BJ (cell line): ENCODE data around the gene MAML2. TPM values are rescaled to one million over a fixed set of nuclear protein-coding genes. Genes with fewer than 3 reads are reported as not detected.

Source experiments
- CTCF ChIA-PET: fragments of 350-600 bp; formaldehyde crosslinking; extraction: SDS; loops from one replicate; lab custom pipeline; 2021; ENCODE audit warnings: antibody characterized with exemption, inconsistent platforms; lab: Yijun Ruan, JAX
- POLR2A ChIA-PET: fragments of 300-600 bp; sonication (Branson Sonifier 250); formaldehyde crosslinking; extraction: SDS; loops from one replicate; lab custom pipeline; 2021; ENCODE audit warnings: antibody characterized with exemption; lab: Charles Lee
- DNase-seq: peaks from one replicate; pipeline ENCODE4 v3.0.0-alpha.2; 2011; ENCODE audit warnings: low read depth
- H3K27me3 ChIP-seq: 2 replicates; pipeline ENCODE4 v1.6.0; 2011; ENCODE audit warnings: low read length; ENCODE audit not compliant: control insufficient read depth, insufficient read depth
- H3K36me3 ChIP-seq: 2 replicates; pipeline ENCODE4 v1.5.1; 2011; ENCODE audit warnings: low read length; ENCODE audit not compliant: control insufficient read depth, insufficient read depth
- H3K4me3 ChIP-seq: 2 replicates; pipeline ENCODE4 v1.5.1; 2011; ENCODE audit warnings: low read depth, mild to moderate bottlenecking, control low read depth, low read length
- CTCF ChIP-seq: IDR thresholded peaks from 2 replicates; pipeline ENCODE4 v1.5.1; 2011; ENCODE audit warnings: low read depth, mild to moderate bottlenecking, control low read depth, inconsistent platforms, low read length, moderate library complexity; ENCODE audit not compliant: insufficient read depth
- polyA plus RNA-seq: library from polyadenylated mRNA; depleted of rRNA; stranded (reverse); fragments of >200 nt; gene quantifications from 2 replicates; pipeline ENCODE4 v1.2.3, GENCODE V29; 2011

MAML2 gene
- polyA plus RNA-seq, 1 experiment = 22.0 TPM

GRCh38 chr11:96070453-96070852, 272.5 kb downstream of the MAML2 start:
- no peaks in the 10 kb centered on the region for H3K27me3 ChIP-seq
- H3K36me3 ChIP-seq = peaks cover 2% of the 10 kb centered on the region
- no peak for DNase-seq
- POLR2A ChIA-PET = interaction anchor here (0.6 kb wide), 1 partner anchor 319 kb away, joined by 4 read pairs; the partner anchor contains the start of genes CCDC82 and JRKL
- TF ChIP-seq CTCF = no peak
- CTCF ChIA-PET = interaction anchor here (1.8 kb wide), 2 partner anchors 15 to 273 kb away, joined by 5 to 7 read pairs; partner anchors contain the start of gene MAML2
- H3K4me3 ChIP-seq = no peak overlapping the region

GRCh38 chr11:96067160-96067559, 275.8 kb downstream of the MAML2 start:
- ChIA-PET POLR2A (no interaction called here), CTCF (interaction anchor here (1.3 kb wide), 2 partner anchors 13 to 274 kb away, joined by 3 to 4 read pairs; no protein-coding TSS in a partner anchor)
- Histone ChIP-seq H3K27me3 (no peaks in the 10 kb centered on the region), H3K36me3 (peaks cover 2% of the 10 kb centered on the region), H3K4me3 (no peak overlapping the region)
- no peak for TF ChIP-seq CTCF
- no peak for DNase-seq

GRCh38 chr11:96065379-96065778, 277.6 kb downstream of the MAML2 start:
- TF ChIP-seq CTCF = no peak
- Histone ChIP-seq H3K4me3 (no peak overlapping the region), H3K27me3 (no peaks in the 10 kb centered on the region), H3K36me3 (no peaks in the 10 kb centered on the region; the same call in 1 of the 2 replicates)
- no peak for DNase-seq
- CTCF ChIA-PET = interaction anchor here (0.6 to 1.0 kb wide), 2 partner anchors 10 to 16 kb away, joined by 3 to 5 read pairs; no protein-coding TSS in a partner anchor
- POLR2A ChIA-PET = interaction anchor here (0.7 kb wide), 1 partner anchor 267 kb away, joined by 3 read pairs; no protein-coding TSS in a partner anchor

- Histone ChIP-seq H3K27me3 (no peaks in the 10 kb centered on the region), H3K4me3 (no peak overlapping the region), H3K36me3 (no peaks in the 10 kb centered on the region)
- ChIA-PET CTCF (no interaction called here), POLR2A (no interaction called here)
- TF ChIP-seq CTCF = no peak
- DNase-seq = no peak
These were observed 279.1 kb downstream of the MAML2 start for GRCh38 chr11:96063886-96064285.

- ChIA-PET POLR2A (no interaction called here), CTCF (no interaction called here)
These were observed 279.9 kb downstream of the MAML2 start for GRCh38 chr11:96063053-96063452.

More at GRCh38 chr11:96063053-96063452, 279.9 kb downstream of the MAML2 start:
- Histone ChIP-seq H3K27me3 (no peaks in the 10 kb centered on the region), H3K36me3 (no peaks in the 10 kb centered on the region), H3K4me3 (no peak overlapping the region)
- no peak for TF ChIP-seq CTCF
- DNase-seq = no peak
